ENCODE results near the gene IL21R. TPM values are rescaled to one million over a fixed set of nuclear protein-coding genes. Genes with fewer than 3 reads are reported as not detected.
"Not testable (repeated sequence)": the region's sequence is repeated elsewhere in the genome, so short reads cannot be mapped to it uniquely, and the experiment has no call there.

IL21R gene
- total RNA-seq, 1 donor from 2014 or later: 1.6 TPM

- no peak for DNase-seq (ENCODE audit: low read depth)
- Histone ChIP-seq H3K4me3 (ENCODE audit: low read depth, low read length) (no peak overlapping the region), H3K36me3 (ENCODE audit: control insufficient read depth, insufficient read depth, low read length) (no peaks in the 10 kb centered on the region), H3K27me3 (ENCODE audit: control insufficient read depth, insufficient read depth, low read length) (no peaks in the 10 kb centered on the region)
- no peak for TF ChIP-seq CTCF (IDR thresholded peaks at IDR 0.05; ENCODE audit: insufficient read depth, low read length, poor library complexity, severe bottlenecking)
Observed at GRCh38 chr16:27433636-27434035, 31.7 kb downstream of the IL21R start.

- no peak for DNase-seq (ENCODE audit: low read depth)
- no peak for TF ChIP-seq CTCF (IDR thresholded peaks at IDR 0.05; ENCODE audit: insufficient read depth, low read length, poor library complexity, severe bottlenecking)
- H3K36me3 ChIP-seq (ENCODE audit: control insufficient read depth, insufficient read depth, low read length): no peaks in the 10 kb centered on the region
Observed at GRCh38 chr16:27434141-27435051, 32.4 kb downstream of the IL21R start.

GRCh38 chr16:27435146-27435545 lies 33.2 kb downstream of the IL21R start:
- H3K36me3 ChIP-seq (ENCODE audit: control insufficient read depth, insufficient read depth, low read length); H3K4me3 ChIP-seq (ENCODE audit: low read depth, low read length); H3K27me3 ChIP-seq (ENCODE audit: control insufficient read depth, insufficient read depth, low read length); DNase-seq (ENCODE audit: low read depth): not testable (repeated sequence)

More at GRCh38 chr16:27434141-27435051, 32.4 kb downstream of the IL21R start:
- Histone ChIP-seq H3K27me3 (ENCODE audit: control insufficient read depth, insufficient read depth, low read length) (no peaks in the 10 kb centered on the region), H3K4me3 (ENCODE audit: low read depth, low read length) (no peak overlapping the region)

- TF ChIP-seq CTCF (IDR thresholded peaks at IDR 0.05; ENCODE audit: insufficient read depth, low read length, poor library complexity, severe bottlenecking): no peak
- no peak for DNase-seq (ENCODE audit: low read depth)
- no peaks in the 10 kb centered on the region for H3K27me3 ChIP-seq (ENCODE audit: control insufficient read depth, insufficient read depth, low read length)
- H3K36me3 ChIP-seq (ENCODE audit: control insufficient read depth, insufficient read depth, low read length): no peaks in the 10 kb centered on the region
- no peak overlapping the region for H3K4me3 ChIP-seq (ENCODE audit: low read depth, low read length)
Observed at GRCh38 chr16:27436065-27436464, 34.1 kb downstream of the IL21R start.

- H3K36me3 ChIP-seq (ENCODE audit: control insufficient read depth, insufficient read depth, low read length): no peaks in the 10 kb centered on the region
- no peak for DNase-seq (ENCODE audit: low read depth)
- TF ChIP-seq CTCF (IDR thresholded peaks at IDR 0.05; ENCODE audit: insufficient read depth, low read length, poor library complexity, severe bottlenecking): no peak
- H3K4me3 ChIP-seq (ENCODE audit: low read depth, low read length): no peak overlapping the region
- no peaks in the 10 kb centered on the region for H3K27me3 ChIP-seq (ENCODE audit: control insufficient read depth, insufficient read depth, low read length)
Observed at GRCh38 chr16:27436921-27437650, 35.1 kb downstream of the IL21R start.

GRCh38 chr16:27437946-27438345 lies 36.0 kb downstream of the IL21R start:
- Histone ChIP-seq H3K4me3 (ENCODE audit: low read depth, low read length) (no peak overlapping the region), H3K36me3 (ENCODE audit: control insufficient read depth, insufficient read depth, low read length) (no peaks in the 10 kb centered on the region), H3K27me3 (ENCODE audit: control insufficient read depth, insufficient read depth, low read length) (no peaks in the 10 kb centered on the region)
- no peak for DNase-seq (ENCODE audit: low read depth)
- TF ChIP-seq CTCF (IDR thresholded peaks at IDR 0.05; ENCODE audit: insufficient read depth, low read length, poor library complexity, severe bottlenecking): no peak

Measured in kidney epithelial cell (primary cell).